Right atrium auricular region (tissue), 2 donors: Measurements from ENCODE around the gene RASAL2. TPM values are rescaled to one million over a fixed set of nuclear protein-coding genes. Genes with fewer than 3 reads are reported as not detected.

Experiments
- DNase-seq: peaks from one replicate; pipeline ENCODE4 v3.0.0-alpha.2; 2019; ENCODE audit warnings: low spot score
- H3K27ac ChIP-seq, 2 donors: fragments of 200-600 bp; sonication (generic); 1 replicate in 1 of 2; 2 replicates in 1 of 2; pipeline ENCODE4 v1.5.1; 2016 to 2019
- H3K27me3 ChIP-seq, 2 donors: fragments of 200-600 bp; sonication (generic); one replicate each; pipeline versions ENCODE4 v1.5.1 to v1.6.0; 2017 to 2019
- H3K36me3 ChIP-seq: fragments of 200-600 bp; sonication (generic); one replicate; pipeline ENCODE4 v1.5.1; 2016
- H3K4me1 ChIP-seq, 2 donors: fragments of 200-600 bp; sonication (generic); one replicate each; pipeline versions ENCODE4 v1.5.1 to v1.6.0; 2017 to 2019
- H3K4me3 ChIP-seq, 2 donors: fragments of 200-600 bp; sonication (generic); 1 replicate in 1 of 2; 2 replicates in 1 of 2; pipeline ENCODE4 v1.5.1; 2017 to 2019; ENCODE audit warnings: mild to moderate bottlenecking in 1 of 2, moderate library complexity in 1 of 2
- H3K9me3 ChIP-seq, 2 donors: fragments of 200-600 bp; sonication (generic); one replicate each; pipeline ENCODE4 v1.5.1; 2019
- total RNA-seq, 2 donors: library from RNA; depleted of rRNA; stranded (reverse); fragments of >200 nt; gene quantifications; one replicate each; pipeline ENCODE4 v1.1.0, GENCODE V29; 2016
- TF ChIP-seq, protein P1 (sequence below), 2 donors: fragments of 200-600 bp; sonication (generic); IDR thresholded peaks; one replicate each; pipeline ENCODE4 v1.5.1; 2019; ENCODE audit warnings: antibody characterized with exemption in 2 of 2

RASAL2 gene
- total RNA-seq, 2 donors from 2014 or later, result 34.1 to 44.7 TPM

DNA sequence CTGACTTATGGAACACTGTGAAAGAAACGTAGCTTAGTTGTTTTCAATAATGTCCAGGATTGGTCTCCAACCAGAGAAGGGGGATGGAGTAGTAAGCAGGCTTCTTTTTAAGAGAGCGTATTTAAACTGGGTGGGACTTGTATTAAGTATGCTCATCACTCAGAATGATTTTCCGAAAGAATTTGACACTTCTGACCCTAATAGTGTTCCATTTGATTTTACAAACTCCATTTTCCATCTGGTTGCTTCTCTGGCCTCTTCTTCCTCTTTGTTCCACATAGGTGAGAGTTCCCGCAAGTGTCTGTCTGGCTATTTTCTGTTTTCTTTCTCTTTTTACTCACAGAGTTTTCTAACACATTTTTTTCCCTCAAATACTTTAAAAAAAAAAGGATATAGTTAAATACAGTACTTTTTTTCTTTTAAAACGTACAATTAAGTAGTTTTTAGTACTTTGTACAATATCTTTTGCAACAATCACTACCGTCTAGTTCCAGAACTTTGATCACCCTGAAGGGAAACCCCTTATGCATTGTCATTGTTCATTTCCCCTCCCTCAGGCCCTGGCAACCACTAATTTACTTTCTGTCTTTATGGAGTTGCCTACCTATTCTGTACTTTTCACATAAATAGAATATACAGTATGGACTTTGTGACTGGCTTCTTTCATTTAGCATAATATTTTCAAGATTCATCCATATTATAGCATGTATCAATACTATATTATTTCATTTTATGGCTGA lies 67.0 kb downstream of the RASAL2 start:
- no peaks in the 10 kb centered on the region for H3K27me3 ChIP-seq
- no peak overlapping the region for H3K27ac ChIP-seq
- H3K4me3 ChIP-seq, result no peak overlapping the region
- H3K9me3 ChIP-seq, result no peaks in the 10 kb centered on the region
- no peak for DNase-seq
- H3K4me1 ChIP-seq, result peaks cover 0 to 24% of the 10 kb centered on the region in 2 donors
- H3K36me3 ChIP-seq, result no peaks in the 10 kb centered on the region
- TF ChIP-seq, protein P1, sequence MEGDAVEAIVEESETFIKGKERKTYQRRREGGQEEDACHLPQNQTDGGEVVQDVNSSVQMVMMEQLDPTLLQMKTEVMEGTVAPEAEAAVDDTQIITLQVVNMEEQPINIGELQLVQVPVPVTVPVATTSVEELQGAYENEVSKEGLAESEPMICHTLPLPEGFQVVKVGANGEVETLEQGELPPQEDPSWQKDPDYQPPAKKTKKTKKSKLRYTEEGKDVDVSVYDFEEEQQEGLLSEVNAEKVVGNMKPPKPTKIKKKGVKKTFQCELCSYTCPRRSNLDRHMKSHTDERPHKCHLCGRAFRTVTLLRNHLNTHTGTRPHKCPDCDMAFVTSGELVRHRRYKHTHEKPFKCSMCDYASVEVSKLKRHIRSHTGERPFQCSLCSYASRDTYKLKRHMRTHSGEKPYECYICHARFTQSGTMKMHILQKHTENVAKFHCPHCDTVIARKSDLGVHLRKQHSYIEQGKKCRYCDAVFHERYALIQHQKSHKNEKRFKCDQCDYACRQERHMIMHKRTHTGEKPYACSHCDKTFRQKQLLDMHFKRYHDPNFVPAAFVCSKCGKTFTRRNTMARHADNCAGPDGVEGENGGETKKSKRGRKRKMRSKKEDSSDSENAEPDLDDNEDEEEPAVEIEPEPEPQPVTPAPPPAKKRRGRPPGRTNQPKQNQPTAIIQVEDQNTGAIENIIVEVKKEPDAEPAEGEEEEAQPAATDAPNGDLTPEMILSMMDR (IDR thresholded peaks at IDR 0.05), result no peak

DNA sequence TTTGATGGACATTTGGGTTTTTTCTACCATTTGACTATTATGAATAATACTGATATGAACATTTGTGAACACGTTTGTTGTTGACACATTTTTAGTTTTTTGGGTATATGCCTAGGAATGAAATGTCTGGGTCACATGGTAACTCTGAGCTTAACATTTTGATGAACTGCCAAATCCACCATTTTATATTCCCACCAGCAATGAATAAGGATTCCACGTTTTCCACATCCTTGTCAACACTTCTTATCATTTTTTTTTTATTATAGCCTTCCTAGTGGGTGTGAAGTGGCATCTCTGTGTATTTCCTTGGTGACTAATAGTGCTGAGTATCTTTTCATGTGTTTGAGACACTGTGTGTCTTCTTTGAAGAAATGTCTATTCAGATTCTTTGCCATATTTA lies 67.6 kb downstream of the RASAL2 start:
- H3K4me1 ChIP-seq, result peaks cover 0 to 26% of the 10 kb centered on the region in 2 donors
- no peaks in the 10 kb centered on the region for H3K9me3 ChIP-seq
- DNase-seq, result no peak
- TF ChIP-seq, protein P1 (IDR thresholded peaks at IDR 0.05), result no peak
- no peak overlapping the region for H3K4me3 ChIP-seq
- no peak overlapping the region for H3K27ac ChIP-seq
- H3K27me3 ChIP-seq, result no peaks in the 10 kb centered on the region
- H3K36me3 ChIP-seq, result no peaks in the 10 kb centered on the region

DNA sequence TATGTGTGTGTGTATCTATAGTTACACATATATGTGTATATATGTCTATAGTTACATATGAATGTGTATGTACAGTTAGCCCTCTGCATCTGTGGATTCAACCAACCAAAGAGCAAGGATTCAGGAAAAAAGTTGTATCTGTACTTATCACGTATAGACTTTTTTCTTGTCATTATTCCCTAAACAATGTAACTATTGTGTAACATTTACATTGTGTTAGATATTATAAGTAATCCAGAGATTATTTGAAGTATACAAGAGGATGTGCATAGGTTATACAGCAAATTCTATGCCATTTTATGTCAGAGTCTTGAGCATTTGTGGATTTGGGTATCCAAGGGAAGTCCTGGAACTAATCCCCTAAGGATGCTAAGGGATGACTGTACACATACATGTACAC lies 71.3 kb downstream of the RASAL2 start:
- TF ChIP-seq, protein P1 (IDR thresholded peaks at IDR 0.05), result no peak
- Histone ChIP-seq H3K4me3 (no peak overlapping the region), H3K9me3 (no peaks in the 10 kb centered on the region)

DNA sequence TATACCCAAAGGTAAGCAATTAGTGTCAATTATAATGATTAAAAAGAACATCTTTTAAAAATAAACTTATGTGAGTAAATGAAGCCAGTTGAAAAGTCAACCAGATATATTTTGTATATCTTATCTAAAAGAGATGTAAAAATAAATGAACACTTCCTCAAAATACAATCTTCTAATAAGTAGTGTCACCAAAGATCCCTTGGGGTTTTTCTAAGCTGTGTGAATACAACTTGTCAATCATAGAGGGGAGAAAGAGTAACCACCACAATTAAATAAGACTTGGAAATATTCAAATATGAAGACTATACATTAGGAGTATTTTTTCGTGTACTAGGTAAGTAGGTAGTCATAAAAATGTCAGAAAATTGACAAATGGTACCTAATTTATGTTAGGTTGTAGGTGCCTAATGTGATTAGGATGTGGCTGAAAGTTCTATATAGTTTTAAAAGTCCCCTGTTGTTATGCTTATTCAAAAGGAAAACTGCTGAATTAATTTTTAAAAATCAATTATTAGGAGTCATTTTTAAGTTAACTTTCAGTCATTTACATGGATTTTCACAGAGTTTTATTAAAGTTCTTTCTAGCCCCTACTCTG lies 72.6 kb downstream of the RASAL2 start:
- H3K4me3 ChIP-seq, result no peak overlapping the region
- no peaks in the 10 kb centered on the region for H3K36me3 ChIP-seq
- no peaks in the 10 kb centered on the region for H3K27me3 ChIP-seq
- no peak for DNase-seq
- TF ChIP-seq, protein P1 (IDR thresholded peaks at IDR 0.05), result no peak
- no peaks in the 10 kb centered on the region for H3K9me3 ChIP-seq
- H3K27ac ChIP-seq, result no peak overlapping the region
- H3K4me1 ChIP-seq, result peaks cover 0 to 37% of the 10 kb centered on the region in 2 donors

More for the DNA sequence above, 71.3 kb downstream of the RASAL2 start:
- Histone ChIP-seq H3K27me3 (no peaks in the 10 kb centered on the region), H3K27ac (no peak overlapping the region), H3K36me3 (no peaks in the 10 kb centered on the region), H3K4me1 (peaks cover 0 to 37% of the 10 kb centered on the region in 2 donors)
- DNase-seq, result no peak

DNA sequence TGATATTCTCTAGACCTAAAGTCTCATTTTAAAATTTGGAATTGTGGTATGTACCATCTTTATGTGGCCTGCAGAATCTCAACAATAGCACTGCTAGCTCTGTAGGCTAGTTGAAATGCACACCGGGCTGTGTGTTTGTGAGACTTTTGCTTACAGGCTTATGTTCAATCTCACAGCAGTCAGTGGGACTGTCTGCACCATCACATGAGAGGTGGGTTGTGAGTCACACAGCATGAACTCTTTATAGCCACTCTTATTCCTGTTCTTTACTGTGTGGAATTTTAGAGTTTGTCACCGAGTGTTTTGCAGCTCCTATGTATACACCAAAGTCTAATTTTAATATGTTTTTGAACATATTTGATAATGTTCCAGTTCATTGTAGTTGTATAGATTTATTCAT lies 74.6 kb downstream of the RASAL2 start:
- H3K27ac ChIP-seq, result no peak overlapping the region
- no peaks in the 10 kb centered on the region for H3K27me3 ChIP-seq
- no peak overlapping the region for H3K4me3 ChIP-seq
- no peaks in the 10 kb centered on the region for H3K36me3 ChIP-seq
- H3K4me1 ChIP-seq, result peaks cover 0 to 39% of the 10 kb centered on the region in 2 donors
- no peaks in the 10 kb centered on the region for H3K9me3 ChIP-seq
- DNase-seq, result no peak
- TF ChIP-seq, protein P1 (IDR thresholded peaks at IDR 0.05), result no peak
